ENCODE results near the gene CAMSAP3.
A peak's percentile ranks its signal among the peaks of the same experiment; 100 is the strongest.

CAMSAP3 gene, protein sequence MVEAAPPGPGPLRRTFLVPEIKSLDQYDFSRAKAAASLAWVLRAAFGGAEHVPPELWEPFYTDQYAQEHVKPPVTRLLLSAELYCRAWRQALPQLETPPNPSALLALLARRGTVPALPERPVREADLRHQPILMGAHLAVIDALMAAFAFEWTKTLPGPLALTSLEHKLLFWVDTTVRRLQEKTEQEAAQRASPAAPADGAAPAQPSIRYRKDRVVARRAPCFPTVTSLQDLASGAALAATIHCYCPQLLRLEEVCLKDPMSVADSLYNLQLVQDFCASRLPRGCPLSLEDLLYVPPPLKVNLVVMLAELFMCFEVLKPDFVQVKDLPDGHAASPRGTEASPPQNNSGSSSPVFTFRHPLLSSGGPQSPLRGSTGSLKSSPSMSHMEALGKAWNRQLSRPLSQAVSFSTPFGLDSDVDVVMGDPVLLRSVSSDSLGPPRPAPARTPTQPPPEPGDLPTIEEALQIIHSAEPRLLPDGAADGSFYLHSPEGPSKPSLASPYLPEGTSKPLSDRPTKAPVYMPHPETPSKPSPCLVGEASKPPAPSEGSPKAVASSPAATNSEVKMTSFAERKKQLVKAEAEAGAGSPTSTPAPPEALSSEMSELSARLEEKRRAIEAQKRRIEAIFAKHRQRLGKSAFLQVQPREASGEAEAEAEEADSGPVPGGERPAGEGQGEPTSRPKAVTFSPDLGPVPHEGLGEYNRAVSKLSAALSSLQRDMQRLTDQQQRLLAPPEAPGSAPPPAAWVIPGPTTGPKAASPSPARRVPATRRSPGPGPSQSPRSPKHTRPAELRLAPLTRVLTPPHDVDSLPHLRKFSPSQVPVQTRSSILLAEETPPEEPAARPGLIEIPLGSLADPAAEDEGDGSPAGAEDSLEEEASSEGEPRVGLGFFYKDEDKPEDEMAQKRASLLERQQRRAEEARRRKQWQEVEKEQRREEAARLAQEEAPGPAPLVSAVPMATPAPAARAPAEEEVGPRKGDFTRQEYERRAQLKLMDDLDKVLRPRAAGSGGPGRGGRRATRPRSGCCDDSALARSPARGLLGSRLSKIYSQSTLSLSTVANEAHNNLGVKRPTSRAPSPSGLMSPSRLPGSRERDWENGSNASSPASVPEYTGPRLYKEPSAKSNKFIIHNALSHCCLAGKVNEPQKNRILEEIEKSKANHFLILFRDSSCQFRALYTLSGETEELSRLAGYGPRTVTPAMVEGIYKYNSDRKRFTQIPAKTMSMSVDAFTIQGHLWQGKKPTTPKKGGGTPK

DNA sequence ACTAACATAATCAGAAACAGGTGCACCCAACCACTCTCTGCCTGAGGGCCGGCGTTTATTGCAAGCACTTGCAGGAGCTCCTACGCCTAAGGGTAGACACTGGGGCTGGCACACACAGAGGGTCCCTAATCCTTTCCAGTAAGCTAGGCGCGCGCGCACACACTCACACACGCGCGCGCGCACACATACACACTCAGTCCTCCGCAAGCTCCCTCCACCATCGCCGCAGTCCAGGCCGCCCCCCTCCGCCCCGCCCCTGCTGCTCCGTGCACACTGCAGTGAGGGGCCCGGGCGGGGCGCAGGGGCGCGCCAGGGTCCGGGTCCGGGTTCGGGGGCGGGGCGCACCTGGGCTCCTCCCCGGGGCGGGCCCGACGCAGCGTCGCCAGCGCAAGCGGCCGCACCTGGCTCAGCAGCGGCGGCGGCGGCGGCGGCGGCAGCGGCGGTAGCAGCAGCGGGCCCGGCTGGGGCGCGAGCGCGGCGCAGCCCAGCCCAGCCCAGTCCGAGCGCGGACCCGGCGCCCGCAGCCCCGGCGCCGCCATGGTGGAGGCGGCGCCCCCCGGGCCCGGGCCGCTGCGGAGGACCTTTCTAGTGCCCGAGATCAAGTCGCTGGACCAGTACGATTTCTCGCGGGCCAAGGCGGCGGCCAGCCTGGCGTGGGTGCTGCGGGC, at the start of gene CAMSAP3:
Gene CAMSAP3, plus strand, starts transcription at position 398 of the 668 bp plus-strand sequence. Its CDS starts 140 bp downstream, at position 538.
- Histone ChIP-seq H3K27ac (ENCODE audit: low read length) (no peak within 1 kb of the TSS), H3K4me2 (ENCODE audit: low read length) (peak within 1 kb of the TSS; percentile 75), H3K27me3 (ENCODE audit: low read depth, low read length) (peaks cover 4% of the 10 kb centered on the region), H3K79me2 (ENCODE audit: low read length) (no peaks in the 10 kb centered on the region), H4K20me1 (ENCODE audit: insufficient read depth, low read length) (no peaks in the 10 kb centered on the region), H3K4me1 (ENCODE audit: low read length) (no peaks in the 10 kb centered on the region), H3K36me3 (replicated peaks; ENCODE audit: low read depth, low read length) (no peaks in the 10 kb centered on the region), H3K9ac (ENCODE audit: low read length) (peak within 1 kb of the TSS; percentile 36; the same call in 1 of the 2 replicates), H3K4me3 (ENCODE audit: low read length) (peak within 1 kb of the TSS; percentile 74), H3K9me3 (ENCODE audit: insufficient read depth, low read length) (no peaks in the 10 kb centered on the region), H2AFZ (ENCODE audit: low read depth, low read length) (no peak within 1 kb of the TSS; the same call in 1 of the 2 replicates)
- TF ChIP-seq EZH2phosphoT487 (IDR thresholded peaks at IDR 0.05; ENCODE audit: low read depth), result no peak
- TF ChIP-seq, protein P1, sequence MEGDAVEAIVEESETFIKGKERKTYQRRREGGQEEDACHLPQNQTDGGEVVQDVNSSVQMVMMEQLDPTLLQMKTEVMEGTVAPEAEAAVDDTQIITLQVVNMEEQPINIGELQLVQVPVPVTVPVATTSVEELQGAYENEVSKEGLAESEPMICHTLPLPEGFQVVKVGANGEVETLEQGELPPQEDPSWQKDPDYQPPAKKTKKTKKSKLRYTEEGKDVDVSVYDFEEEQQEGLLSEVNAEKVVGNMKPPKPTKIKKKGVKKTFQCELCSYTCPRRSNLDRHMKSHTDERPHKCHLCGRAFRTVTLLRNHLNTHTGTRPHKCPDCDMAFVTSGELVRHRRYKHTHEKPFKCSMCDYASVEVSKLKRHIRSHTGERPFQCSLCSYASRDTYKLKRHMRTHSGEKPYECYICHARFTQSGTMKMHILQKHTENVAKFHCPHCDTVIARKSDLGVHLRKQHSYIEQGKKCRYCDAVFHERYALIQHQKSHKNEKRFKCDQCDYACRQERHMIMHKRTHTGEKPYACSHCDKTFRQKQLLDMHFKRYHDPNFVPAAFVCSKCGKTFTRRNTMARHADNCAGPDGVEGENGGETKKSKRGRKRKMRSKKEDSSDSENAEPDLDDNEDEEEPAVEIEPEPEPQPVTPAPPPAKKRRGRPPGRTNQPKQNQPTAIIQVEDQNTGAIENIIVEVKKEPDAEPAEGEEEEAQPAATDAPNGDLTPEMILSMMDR (IDR thresholded peaks at IDR 0.05; ENCODE audit: low read depth, low read length), result no peak

DNA sequence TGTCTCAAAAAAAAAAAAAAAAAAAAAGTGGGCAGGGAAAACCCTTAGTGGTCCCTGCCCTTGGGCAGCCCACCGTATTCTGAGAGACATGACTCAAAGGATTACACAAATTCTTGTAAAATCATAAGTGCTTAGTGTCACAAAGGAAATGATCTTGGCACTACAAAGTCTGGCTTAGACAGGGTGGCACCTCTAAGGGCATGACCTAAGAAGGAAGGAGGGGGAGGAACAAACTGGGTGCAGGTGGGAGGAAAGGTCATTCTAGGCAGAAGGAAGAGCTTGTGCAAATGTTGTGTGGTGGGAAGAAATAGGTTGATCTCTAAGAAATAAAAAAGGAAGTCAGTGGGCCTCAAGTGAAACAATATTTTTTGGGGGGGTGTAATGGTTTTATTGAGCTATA, 49.8 kb upstream of the CAMSAP3 start:
- H3K27ac ChIP-seq (ENCODE audit: low read length), result no peak overlapping the region
- H3K9ac ChIP-seq (ENCODE audit: low read length), result no peak overlapping the region
- H3K4me2 ChIP-seq (ENCODE audit: low read length), result no peak overlapping the region
- H3K4me3 ChIP-seq (ENCODE audit: low read length), result no peak overlapping the region
- H4K20me1 ChIP-seq (ENCODE audit: insufficient read depth, low read length), result no peaks in the 10 kb centered on the region
- H3K36me3 ChIP-seq (replicated peaks; ENCODE audit: low read depth, low read length), result peaks cover 27% of the 10 kb centered on the region
- no peak overlapping the region for H2AFZ ChIP-seq (ENCODE audit: low read depth, low read length)
- no peak for TF ChIP-seq EZH2phosphoT487 (IDR thresholded peaks at IDR 0.05; ENCODE audit: low read depth)
- TF ChIP-seq, protein P1 (IDR thresholded peaks at IDR 0.05; ENCODE audit: low read depth, low read length), result no peak
- no peaks in the 10 kb centered on the region for H3K27me3 ChIP-seq (ENCODE audit: low read depth, low read length)
- no peaks in the 10 kb centered on the region for H3K79me2 ChIP-seq (ENCODE audit: low read length)
- no peaks in the 10 kb centered on the region for H3K9me3 ChIP-seq (ENCODE audit: insufficient read depth, low read length)
- H3K4me1 ChIP-seq (ENCODE audit: low read length), result no peaks in the 10 kb centered on the region

DNA sequence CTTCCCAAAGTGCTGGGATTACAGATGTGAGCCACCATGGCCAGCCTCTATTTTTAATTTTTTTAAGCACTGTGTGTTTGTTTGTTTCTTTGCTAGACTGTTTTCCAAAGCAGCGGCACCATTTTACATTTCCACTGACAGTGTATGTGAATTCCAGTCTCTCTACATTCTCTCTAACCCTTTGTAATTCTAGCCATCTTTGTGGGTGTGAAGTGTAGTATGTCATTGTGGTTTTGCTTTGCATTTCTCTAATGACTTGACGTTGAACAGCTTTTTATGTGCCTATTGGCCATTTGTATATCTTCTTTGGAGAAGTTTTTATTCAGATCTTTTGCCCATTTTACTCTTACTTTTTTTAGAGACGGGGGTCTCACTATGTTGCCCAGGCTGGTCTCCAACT, 48.5 kb upstream of the CAMSAP3 start:
- no peak for TF ChIP-seq EZH2phosphoT487 (IDR thresholded peaks at IDR 0.05; ENCODE audit: low read depth)
- TF ChIP-seq, protein P1 (IDR thresholded peaks at IDR 0.05; ENCODE audit: low read depth, low read length), result no peak
- no peaks in the 10 kb centered on the region for H3K27me3 ChIP-seq (ENCODE audit: low read depth, low read length)
- no peak overlapping the region for H3K4me2 ChIP-seq (ENCODE audit: low read length)
- no peak overlapping the region for H2AFZ ChIP-seq (ENCODE audit: low read depth, low read length)
- no peak overlapping the region for H3K9ac ChIP-seq (ENCODE audit: low read length)
- H4K20me1 ChIP-seq (ENCODE audit: insufficient read depth, low read length), result no peaks in the 10 kb centered on the region
- no peak overlapping the region for H3K27ac ChIP-seq (ENCODE audit: low read length)
- peaks cover 21% of the 10 kb centered on the region for H3K36me3 ChIP-seq (replicated peaks; ENCODE audit: low read depth, low read length)
- no peaks in the 10 kb centered on the region for H3K9me3 ChIP-seq (ENCODE audit: insufficient read depth, low read length)
- H3K79me2 ChIP-seq (ENCODE audit: low read length), result no peaks in the 10 kb centered on the region
- no peaks in the 10 kb centered on the region for H3K4me1 ChIP-seq (ENCODE audit: low read length)
- no peak overlapping the region for H3K4me3 ChIP-seq (ENCODE audit: low read length)
